Natural killer cell (primary cell): ENCODE measurements around the gene IL11. TPM values are rescaled to one million over a fixed set of nuclear protein-coding genes. Genes with fewer than 3 reads are reported as not detected.
A peak's percentile ranks its signal among the peaks of the same experiment; 100 is the strongest.

Experiments
- ATAC-seq, 3 donors: fragments of 150-1000 bp in 2 of 3; fragments of 200-7000 bp in 1 of 3; cut with Tn5 transposase; 1 replicate in 1 of 3; 2 replicates in 2 of 3; pipeline ENCODE4 v1.10.0; 2021; ENCODE audit warnings: mild to moderate bottlenecking in 2 of 3, moderate library complexity in 2 of 3
- DNase-seq, 2 donors: peaks; one replicate each; pipeline versions ENCODE4 v3.0.0 to v3.0.0-alpha.2; 2013 to 2021; ENCODE audit warnings: mixed read lengths in 1 of 2
- H3K27ac ChIP-seq: one replicate; pipeline ENCODE4 v1.5.1; 2013; ENCODE audit warnings: mild to moderate bottlenecking, low read length
- H3K27me3 ChIP-seq: one replicate; pipeline ENCODE4 v1.6.1; 2013; ENCODE audit warnings: low read length; ENCODE audit not compliant: control insufficient read depth, insufficient read depth
- H3K36me3 ChIP-seq: one replicate; pipeline ENCODE4 v1.6.1; 2013; ENCODE audit warnings: low read length; ENCODE audit not compliant: control insufficient read depth, insufficient read depth
- H3K4me1 ChIP-seq: one replicate; pipeline ENCODE4 v1.6.1; 2013; ENCODE audit warnings: low read length; ENCODE audit not compliant: control insufficient read depth, insufficient read depth
- H3K4me3 ChIP-seq: one replicate; pipeline ENCODE4 v1.5.1; 2013; ENCODE audit warnings: low read length
- H3K9me3 ChIP-seq: one replicate; pipeline ENCODE4 v1.6.1; 2013; ENCODE audit warnings: low read length; ENCODE audit not compliant: control insufficient read depth, insufficient read depth
- H3K27ac Mint-ChIP-seq, 2 donors: one replicate each; pipeline ENCODE4 v1.8.0; 2022; ENCODE audit warnings: mild to moderate bottlenecking in 2 of 2, mixed read lengths in 2 of 2, moderate library complexity in 1 of 2
- H3K27me3 Mint-ChIP-seq, 2 donors: one replicate each; pipeline ENCODE4 v1.8.0; 2022; ENCODE audit warnings: low read depth in 2 of 2, mixed read lengths in 2 of 2
- H3K36me3 Mint-ChIP-seq: one replicate; pipeline ENCODE4 v1.8.0; 2022; ENCODE audit warnings: mixed read lengths
- H3K4me1 Mint-ChIP-seq, 2 donors: one replicate each; pipeline ENCODE4 v1.8.0; 2022; ENCODE audit warnings: mixed read lengths in 2 of 2
- H3K4me3 Mint-ChIP-seq: one replicate; pipeline ENCODE4 v1.8.0; 2022; ENCODE audit warnings: mild to moderate bottlenecking, moderate library complexity, mixed read lengths
- H3K9me3 Mint-ChIP-seq, 2 donors: one replicate each; pipeline ENCODE4 v1.8.0; 2022; ENCODE audit warnings: mixed read lengths in 2 of 2
- WGBS: methylation state at CpG from one replicate; pipeline ENCODE4 v1.1.7; 2013; ENCODE audit warnings: missing lambda C conversion rate; ENCODE audit not compliant: insufficient coverage; 5-methylcytosine and 5-hydroxymethylcytosine counted together
- intact Hi-C: fragments of 100-400 bp; cut with micrococcal nuclease; formaldehyde crosslinking; loops from one replicate; pipeline ENCODE4 v1.14.2; 2022
- total RNA-seq, 4 donors: library from RNA; stranded (reverse); fragments of 120-200 nt in 1 of 4; gene quantifications; one replicate each; pipeline versions ENCODE4 v1.2.3 to v1.2.4, GENCODE V29; 2013 to 2022
- TF ChIP-seq, protein P1 (sequence below): fragments of 200-600 bp; IDR thresholded peaks from one replicate; pipeline ENCODE4 v1.8.0; 2022; ENCODE audit warnings: antibody characterized with exemption

IL11 gene
- total RNA-seq, 3 donors from 2014 or later (not counting 1 experiment from before 2014, with no cell fraction given): 0.14 to 0.35 (median 0.27) TPM

DNA sequence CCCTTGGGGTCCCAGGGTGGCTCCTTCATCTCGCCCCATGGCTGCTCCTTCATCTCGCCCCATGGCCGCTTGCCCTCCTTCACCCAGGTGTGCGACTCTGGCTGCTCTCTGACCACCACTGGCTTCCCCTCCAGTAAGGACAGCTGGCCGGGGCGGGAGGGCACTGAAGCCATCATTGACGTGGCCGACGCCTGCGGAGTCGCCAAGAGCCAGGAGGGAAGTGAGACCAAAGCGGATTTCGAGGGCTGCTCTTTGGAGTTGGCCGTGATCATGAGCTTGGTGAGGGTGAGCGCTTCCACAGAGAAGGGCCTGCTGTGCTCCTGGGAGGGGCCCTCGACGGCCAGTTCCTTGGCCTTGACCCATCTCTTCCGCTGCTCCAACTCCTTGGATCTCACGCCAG, 11.8 kb downstream of the IL11 start:
- H3K4me3 ChIP-seq: no peak overlapping the region
- Mint-ChIP-seq H3K27ac (no peak overlapping the region), H3K27me3 (peaks cover 10 to 16% of the 10 kb centered on the region in 2 donors), H3K9me3 (no peaks in the 10 kb centered on the region), H3K4me3 (no peak overlapping the region), H3K36me3 (no peaks in the 10 kb centered on the region), H3K4me1 (peaks cover 0 to 6% of the 10 kb centered on the region in 2 donors)
- H3K4me1 ChIP-seq: peaks cover 14% of the 10 kb centered on the region
- WGBS: 88% methylated on average over 19 of the region's 19 CpGs
- TF ChIP-seq, protein P1, sequence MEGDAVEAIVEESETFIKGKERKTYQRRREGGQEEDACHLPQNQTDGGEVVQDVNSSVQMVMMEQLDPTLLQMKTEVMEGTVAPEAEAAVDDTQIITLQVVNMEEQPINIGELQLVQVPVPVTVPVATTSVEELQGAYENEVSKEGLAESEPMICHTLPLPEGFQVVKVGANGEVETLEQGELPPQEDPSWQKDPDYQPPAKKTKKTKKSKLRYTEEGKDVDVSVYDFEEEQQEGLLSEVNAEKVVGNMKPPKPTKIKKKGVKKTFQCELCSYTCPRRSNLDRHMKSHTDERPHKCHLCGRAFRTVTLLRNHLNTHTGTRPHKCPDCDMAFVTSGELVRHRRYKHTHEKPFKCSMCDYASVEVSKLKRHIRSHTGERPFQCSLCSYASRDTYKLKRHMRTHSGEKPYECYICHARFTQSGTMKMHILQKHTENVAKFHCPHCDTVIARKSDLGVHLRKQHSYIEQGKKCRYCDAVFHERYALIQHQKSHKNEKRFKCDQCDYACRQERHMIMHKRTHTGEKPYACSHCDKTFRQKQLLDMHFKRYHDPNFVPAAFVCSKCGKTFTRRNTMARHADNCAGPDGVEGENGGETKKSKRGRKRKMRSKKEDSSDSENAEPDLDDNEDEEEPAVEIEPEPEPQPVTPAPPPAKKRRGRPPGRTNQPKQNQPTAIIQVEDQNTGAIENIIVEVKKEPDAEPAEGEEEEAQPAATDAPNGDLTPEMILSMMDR: no peak
- no peak for ATAC-seq
- no peak overlapping the region for H3K27ac ChIP-seq
- peaks cover 8% of the 10 kb centered on the region for H3K27me3 ChIP-seq
- no peak for DNase-seq
- H3K9me3 ChIP-seq: no peaks in the 10 kb centered on the region
- no peaks in the 10 kb centered on the region for H3K36me3 ChIP-seq
- intact Hi-C loops: no loop called here

DNA sequence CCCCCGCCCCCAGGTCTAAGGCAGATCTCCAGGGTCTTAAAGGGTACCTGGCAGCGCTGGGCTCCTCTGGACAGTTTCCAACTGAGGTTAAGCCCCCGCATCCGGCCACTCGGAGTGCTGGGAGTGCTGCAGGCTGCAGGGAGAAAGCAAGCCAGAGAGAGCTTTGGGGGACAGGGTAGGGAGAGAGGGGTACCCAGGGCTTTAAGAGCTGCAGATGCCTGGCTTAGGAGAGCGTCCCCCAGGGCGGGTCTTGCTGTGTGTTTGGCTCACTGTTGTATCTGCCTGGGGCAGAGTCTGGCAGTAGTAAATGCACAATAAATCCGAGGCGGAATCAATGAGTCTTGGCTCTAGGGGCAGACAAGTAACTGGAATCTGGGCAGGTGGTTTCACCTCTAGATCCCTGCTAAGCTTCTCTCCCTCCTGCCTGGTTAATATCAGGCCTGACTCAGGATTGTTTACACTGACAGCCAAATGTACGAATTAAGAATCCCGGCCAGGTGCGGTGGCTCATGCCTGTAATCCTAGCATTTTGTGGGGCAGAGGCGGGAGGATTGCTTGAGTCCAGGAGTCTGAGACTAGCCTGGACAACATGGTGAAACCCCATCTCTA, 14.9 kb downstream of the IL11 start:
- no peak for ATAC-seq
- H3K9me3 ChIP-seq: no peaks in the 10 kb centered on the region
- no peak overlapping the region for H3K27ac ChIP-seq
- 45% methylated on average over 12 of the region's 13 CpGs for WGBS
- TF ChIP-seq, protein P1: no peak
- H3K27me3 ChIP-seq: peaks cover 28% of the 10 kb centered on the region
- H3K36me3 Mint-ChIP-seq: no peaks in the 10 kb centered on the region
- H3K4me3 ChIP-seq: no peak overlapping the region
- peaks cover 32 to 40% of the 10 kb centered on the region in 2 donors for H3K27me3 Mint-ChIP-seq
- peak overlapping the region; percentile 6 for H3K4me3 Mint-ChIP-seq
- intact Hi-C loops: no loop called here
- H3K4me1 ChIP-seq: peaks cover 21% of the 10 kb centered on the region
- no peak overlapping the region for H3K27ac Mint-ChIP-seq
- no peaks in the 10 kb centered on the region for H3K36me3 ChIP-seq
- H3K4me1 Mint-ChIP-seq: peaks cover 4 to 31% of the 10 kb centered on the region in 2 donors
- no peaks in the 10 kb centered on the region for H3K9me3 Mint-ChIP-seq
- peak in 1 of 2 donors; percentile 27 for DNase-seq

DNA sequence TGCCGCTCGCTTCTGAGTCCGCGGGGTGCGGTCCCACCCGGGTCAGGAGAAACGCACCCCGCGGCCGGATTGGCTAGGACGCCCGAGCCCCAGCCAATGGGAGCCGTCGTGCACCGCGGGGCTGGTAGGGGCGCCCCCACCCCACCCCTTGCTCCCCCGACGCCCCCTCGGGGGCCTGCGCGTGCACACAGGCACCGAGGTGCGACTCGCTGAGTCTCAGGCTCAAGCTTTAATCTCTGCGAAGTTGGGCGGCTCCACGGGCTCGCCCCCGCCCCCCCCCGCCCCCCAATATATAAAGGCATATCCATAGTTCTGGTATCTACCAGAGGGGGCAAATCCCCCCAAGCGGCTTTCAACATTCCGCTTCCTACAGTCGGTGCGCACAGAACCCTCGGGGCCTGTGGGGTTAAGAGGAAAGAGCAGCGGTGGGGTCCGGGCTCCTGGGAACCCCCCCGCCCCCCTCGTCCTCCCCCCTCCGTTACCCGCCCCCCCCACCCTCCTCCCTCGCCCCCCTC, 15.5 kb downstream of the IL11 start, which contains the start of gene COX6B2:
Gene COX6B2, minus strand, starts transcription at position 22 of the 515 bp plus-strand sequence. CDS start 198 bp downstream, outside the sequence.
- H3K36me3 Mint-ChIP-seq: no peaks in the 10 kb centered on the region
- Histone ChIP-seq H3K27me3 (peaks cover 28% of the 10 kb centered on the region), H3K4me3 (peak within 1 kb of the TSS; percentile 29), H3K4me1 (peaks cover 21% of the 10 kb centered on the region), H3K9me3 (no peaks in the 10 kb centered on the region), H3K36me3 (no peaks in the 10 kb centered on the region), H3K27ac (no peak within 1 kb of the TSS)
- TF ChIP-seq, protein P1: no peak
- peaks cover 32 to 40% of the 10 kb centered on the region in 2 donors for H3K27me3 Mint-ChIP-seq
- peaks cover 4 to 31% of the 10 kb centered on the region in 2 donors for H3K4me1 Mint-ChIP-seq
- 5% methylated on average over 30 of the region's 43 CpGs for WGBS
- intact Hi-C loops: no loop called here
- H3K27ac Mint-ChIP-seq: peak within 1 kb of the TSS in 1 of 2 donors; percentile 77
- peak within 1 kb of the TSS; percentile 86 for H3K4me3 Mint-ChIP-seq
- DNase-seq (no peak), ATAC-seq (no peak)
- H3K9me3 Mint-ChIP-seq: no peaks in the 10 kb centered on the region
